ENCODE measurements around the gene KLHL14.
"Not testable (repeated sequence)": the region's sequence is repeated elsewhere in the genome, so short reads cannot be mapped to it uniquely, and the experiment has no call there.

DNA sequence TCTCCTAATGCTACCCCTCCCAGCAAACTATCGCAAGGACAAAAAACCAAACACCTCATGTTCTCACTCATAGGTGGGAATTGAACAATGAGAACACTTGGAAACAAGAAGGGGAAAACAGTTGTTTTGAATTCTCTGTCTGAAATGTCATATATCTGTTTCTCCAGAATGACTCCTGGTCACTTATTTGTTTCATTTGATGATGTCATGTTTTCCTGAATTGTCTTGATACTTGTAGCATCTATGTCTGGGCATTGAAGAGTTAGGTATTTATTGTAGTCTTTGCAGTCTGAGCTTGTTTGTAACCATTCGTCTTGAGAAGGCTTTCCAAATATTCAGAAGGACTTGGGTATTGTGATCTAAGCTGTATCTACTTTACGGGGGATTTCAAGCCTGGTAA lies 118.3 kb downstream of the KLHL14 start:
- not testable (repeated sequence) for TF ChIP-seq ZNF274 (IDR thresholded peaks at IDR 0.05; ENCODE audit: low read depth, low read length); SUZ12 (IDR thresholded peaks at IDR 0.05; ENCODE audit: extremely low read depth, insufficient read depth, insufficient read length)
